GM21515 (cell line): ENCODE data around the gene NMD3.
"Not testable (repeated sequence)": the region's sequence is repeated elsewhere in the genome, so short reads cannot be mapped to it uniquely, and the experiment has no call there.

ENCODE experiments used
- ATAC-seq: cut with Tn5 transposase; IDR thresholded peaks from one replicate; pipeline ENCODE4 v1.9.1; 2021; ENCODE audit not compliant: unreplicated experiment

NMD3 gene

DNA sequence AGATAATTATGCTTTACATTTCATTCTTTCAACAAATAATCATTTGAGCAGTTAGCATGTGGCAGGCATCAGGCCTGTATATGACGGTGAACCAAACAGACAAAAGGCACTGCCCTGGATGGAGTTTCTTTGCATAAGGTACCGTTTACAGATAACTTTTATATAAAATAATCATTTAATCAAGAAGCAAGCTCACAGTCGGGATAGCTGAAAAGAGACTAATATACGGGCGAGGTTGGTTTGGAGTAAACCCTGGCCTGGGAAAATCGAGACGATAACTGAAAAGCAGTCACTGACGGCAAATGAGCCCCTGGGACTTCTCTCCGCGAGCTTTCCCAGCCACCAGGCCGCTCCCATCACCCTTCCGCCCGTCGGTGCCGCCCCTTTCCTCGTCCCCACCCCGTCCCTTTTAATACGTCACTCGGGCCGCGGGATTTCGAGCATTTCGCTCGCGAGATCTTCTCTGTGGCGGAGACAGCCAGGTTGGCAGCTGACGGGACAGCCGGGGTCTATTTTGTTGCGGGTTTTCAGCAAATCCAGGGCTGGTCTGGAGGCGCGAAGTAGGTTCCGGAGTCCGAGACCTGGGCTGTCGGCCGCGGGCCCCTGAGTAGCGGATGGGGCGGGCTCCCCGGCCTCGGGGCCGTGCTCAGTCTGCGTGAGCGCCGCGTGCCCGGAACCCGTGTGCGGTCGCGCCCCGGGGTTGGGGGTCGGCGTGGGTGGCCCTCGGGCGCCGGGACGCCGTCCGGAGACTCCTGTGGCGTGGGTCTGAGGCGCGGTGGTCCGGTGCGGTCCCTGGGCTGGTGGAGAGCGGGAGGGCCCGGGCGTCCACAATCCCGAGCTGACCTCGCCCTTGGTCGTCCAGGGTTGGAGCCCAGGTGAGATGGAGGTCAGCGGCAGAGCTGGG lies at the start of gene NMD3:
NMD3 (plus strand) TSS at position 462 of the 904 bp plus-strand sequence. CDS start 703 bp downstream, outside the sequence.
- peak; percentile 99 for ATAC-seq

DNA sequence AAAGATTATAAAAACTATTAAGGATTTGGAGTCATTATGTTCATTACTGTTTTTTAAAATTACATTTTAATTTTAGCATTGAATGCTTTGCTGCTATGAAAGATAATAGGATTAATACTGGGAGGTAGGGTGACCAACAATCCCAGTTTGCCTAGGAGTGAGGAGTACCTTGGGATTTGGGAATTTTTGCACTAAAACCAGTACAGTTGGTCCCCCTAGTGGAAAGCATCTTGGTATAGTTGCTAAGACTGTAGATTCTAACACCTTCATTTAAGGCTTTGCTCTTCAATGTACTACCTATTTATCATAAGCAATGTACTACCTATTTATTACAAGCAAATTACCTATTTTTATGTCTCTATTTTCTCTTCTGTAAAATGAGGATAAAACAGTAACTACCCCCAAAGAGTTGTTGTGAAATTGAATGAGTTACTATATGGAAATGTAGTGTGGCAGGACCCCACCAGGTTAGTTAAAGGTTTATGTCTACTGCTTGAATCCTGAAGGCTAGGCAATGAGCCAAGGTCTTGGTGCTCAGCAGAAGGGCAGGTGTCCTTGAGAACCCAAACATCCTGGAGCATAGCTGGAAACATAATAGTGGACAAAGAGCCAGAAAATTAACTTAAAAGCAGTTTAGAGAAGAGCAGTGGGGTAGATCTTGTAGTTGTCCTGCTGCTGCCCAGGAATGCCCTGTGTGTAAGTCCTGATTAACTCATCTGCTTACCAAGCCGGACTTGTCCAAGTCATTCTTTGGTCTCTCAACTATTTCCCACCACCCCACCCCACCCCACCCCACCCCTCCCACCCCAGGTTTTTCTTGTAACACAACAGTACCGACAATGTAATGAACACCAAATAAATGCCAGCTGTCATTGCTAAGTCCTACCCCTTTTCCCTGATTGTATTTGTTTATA lies 49.2 kb upstream of the NMD3 start:
- ATAC-seq: no peak

DNA sequence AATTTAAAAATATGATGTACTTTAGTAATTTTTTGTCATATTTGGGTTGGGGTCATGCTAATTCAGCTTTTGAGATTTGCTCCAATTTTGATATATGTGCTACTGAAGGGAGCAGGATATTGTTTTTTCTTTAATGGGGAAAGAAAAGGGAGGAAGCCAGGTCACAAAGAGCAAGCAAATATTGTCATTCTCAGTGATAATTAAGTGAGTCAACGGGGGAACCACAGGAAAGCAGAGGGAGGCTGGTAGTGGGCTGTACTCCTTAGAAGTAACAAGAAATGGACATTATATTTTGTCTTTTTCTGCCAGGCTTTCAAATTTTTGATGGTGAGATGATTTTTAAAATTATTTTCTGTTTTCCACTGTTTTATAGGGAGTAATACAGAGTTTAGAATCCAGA lies 45.6 kb upstream of the NMD3 start:
- no peak for ATAC-seq

DNA sequence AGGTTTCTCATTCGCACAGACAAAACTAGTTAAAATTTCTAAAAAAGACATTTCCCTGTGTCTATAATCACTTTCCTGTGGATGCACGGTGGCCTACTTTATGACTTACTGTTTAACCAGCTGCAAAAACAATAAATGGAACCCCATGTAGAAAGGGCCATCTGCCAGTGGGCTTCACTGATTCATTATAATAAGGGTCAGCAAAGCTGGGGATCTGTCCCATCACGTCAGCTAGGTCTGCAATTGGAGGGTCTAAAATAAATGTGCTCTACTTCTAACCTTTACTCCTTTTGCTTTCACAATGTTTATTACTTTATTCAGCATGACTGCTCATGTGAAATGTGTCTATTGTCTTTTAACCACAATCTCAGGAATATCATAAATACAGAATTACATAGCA lies 43.1 kb upstream of the NMD3 start:
- no peak for ATAC-seq

DNA sequence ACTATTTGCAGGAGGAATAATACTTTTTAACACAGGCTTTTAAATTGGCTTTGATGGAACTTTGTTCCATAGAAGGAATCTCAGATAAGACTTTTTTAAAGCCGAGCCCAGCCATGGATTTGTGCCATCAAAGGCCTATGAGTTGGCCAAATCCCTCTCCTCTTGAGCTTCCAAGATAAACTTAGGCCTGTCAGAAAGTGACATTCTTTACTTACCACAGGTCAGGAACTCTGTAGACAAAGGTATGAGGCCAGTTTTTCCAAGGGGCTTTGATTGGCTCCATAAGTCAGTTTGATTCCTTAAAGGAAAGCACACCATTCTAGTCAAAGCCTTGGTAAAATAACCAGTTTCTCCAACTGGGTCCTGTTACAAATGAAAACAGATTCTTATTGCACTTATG lies 39.7 kb upstream of the NMD3 start:
- ATAC-seq: not testable (repeated sequence)

DNA sequence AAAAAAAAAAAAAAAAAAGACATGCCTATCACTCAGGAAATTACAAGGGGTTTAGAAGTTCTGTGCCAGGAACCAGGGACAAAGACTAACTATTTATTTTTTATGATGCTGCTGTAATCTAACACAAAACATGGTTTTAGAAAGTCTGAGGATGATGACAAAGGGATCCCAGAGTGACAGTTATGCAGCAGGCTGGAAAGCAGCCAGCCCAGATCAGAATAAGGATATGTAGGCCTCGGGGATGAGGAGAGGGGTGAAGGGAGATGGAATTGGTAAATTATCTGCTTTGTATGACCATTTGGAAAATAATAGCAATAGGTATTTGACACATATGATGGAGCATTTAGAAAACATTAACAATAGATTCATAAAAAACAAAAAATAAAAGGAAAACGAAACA lies 34.1 kb upstream of the NMD3 start:
- ATAC-seq: no peak

DNA sequence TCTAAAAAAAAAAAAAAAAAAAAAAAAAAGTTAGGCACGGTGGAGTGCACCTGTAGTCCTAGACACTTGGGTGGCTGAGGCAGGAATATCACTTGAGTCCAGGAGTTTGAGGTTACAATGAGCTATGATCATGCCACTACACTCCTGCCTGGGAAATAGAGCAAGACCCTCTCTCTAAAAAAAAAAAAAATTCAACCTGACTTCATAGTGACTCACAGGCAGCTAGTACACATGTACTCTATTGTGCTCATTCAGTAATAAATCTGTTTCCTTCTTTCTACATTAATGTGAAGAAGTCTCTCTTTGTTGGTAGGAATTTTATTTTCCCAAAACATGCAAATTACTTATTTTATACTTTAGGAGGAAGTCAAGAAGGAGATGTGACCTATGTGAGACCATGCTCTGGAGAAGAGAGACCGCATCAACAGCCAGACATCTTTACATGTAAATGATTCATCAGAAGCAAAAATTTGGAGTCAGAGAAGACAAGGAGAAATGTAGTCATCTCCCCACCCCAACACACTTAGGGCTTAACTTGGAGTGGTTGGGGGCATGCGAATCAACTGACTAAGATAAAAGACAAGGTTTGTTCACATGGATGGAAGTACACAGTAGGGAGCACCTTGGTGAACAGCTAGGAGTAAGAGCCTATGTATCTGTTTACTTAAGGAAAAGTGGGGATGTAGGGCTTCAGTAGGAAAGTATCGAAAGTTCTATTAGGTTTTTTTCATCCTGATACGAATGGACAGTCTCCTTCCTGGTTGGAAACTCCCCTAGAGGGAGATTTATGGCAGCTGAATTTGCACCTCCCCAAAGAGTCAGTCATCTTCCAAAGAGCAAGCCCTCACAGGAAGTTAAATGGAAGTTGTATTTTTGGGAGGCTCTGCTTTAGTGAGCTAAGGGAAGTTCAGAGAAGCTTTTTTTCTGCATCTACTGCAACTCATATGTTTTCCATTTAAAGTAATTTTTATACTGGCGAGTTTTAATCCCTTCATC lies 23.0 kb upstream of the NMD3 start:
- ATAC-seq: no peak

GRCh38 chr3:161199926-161200325 lies 21.2 kb upstream of the NMD3 start:
- no peak for ATAC-seq

DNA sequence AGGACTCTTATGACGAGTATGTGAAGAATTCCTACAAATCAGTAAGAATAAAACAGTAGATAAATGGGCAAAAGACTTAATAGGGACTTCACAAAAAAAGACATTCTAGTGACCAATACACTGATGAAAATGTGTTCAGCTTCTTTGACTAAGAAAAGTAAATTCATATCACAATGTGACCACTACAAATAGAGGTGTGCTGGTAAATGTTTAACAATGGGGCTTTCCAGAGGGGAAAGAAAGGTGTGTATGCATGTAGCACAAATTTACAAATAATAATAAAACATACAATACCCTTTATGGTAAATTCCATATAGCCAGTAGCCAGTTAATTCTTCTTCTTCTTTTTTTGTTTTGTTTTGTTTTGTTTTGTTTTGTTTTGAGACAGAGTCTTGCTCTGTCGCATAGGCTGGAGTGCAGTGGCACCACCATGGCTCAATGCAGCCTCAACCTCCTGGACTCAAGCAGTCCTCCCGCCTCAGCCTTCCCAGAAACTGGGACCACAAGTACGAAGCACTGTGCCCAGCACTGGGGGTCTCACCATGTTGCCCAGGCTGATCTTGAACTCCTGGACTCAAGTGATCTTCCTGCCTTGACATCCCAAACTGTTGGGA lies 17.5 kb upstream of the NMD3 start:
- no peak for ATAC-seq

DNA sequence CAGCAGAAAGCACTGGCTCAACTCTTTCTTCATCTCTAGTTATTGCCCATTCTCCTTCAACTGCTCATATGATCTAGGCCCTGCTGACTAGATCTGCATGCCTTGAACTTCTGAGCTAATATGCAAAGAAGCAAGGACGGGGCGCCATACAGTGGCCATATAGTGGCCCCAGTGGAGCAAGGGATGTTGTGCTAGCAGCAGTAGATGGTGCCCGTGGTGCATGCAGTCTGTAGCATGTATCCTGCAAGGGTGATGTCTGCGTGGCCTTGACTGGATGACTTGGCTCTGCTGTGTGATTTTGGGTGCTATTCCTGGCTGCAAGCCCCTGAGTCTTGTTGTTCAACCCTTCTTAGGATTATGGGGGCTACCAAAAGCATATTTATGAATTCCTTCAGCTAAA lies 12.2 kb upstream of the NMD3 start:
- ATAC-seq: no peak

DNA sequence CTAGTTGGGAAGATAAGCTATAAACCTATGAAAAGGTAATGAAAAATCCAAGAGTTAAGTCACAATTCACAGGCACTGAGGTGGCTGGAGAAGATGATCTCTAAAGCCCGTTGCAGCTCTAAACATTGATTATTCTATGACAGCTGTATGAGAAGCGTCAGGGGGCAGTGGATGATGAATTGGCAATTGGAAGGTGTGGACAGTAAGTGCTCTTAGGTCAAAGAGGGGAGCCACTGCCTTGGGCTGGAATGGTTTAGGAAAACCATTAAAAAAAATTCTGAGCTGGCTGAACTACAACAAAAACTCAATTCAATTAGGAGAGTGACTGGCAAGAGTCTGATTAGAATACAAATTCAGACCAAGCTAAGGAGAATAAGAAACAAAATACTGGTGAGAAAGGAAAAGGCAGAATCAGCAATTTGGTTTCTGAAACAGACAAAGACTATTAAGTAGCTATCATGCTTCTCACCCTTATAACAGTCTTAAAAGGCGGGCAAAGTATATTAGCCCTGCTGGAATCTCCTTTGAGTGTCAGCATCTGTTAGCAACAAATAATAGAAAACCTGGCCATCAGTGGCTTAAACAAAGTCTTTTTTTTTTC lies 8.8 kb upstream of the NMD3 start:
- no peak for ATAC-seq

- ATAC-seq: no peak
Observed at GRCh38 chr3:161212906-161213305, 8.2 kb upstream of the NMD3 start.

GRCh38 chr3:161213644-161214043 lies 7.5 kb upstream of the NMD3 start:
- ATAC-seq: no peak

DNA sequence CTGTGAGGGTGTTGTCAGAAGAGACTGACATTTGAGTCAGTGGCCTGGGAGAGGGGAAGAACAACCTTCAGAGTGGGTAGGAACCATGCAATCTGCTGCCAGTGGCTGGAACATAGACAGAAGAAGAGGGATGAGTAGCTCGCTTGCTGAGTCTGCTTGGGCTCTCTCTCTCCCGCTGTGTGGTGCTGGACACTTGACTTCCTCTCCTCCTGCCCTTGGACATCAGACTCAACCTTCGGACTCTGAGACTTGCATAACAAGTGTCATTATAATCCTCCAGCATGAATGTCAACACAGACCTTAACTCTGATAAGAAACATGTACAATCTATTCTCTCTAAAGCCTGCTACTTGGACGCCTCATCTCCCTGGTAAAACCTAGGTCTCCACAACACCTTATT lies 5.9 kb upstream of the NMD3 start:
- ATAC-seq: no peak

DNA sequence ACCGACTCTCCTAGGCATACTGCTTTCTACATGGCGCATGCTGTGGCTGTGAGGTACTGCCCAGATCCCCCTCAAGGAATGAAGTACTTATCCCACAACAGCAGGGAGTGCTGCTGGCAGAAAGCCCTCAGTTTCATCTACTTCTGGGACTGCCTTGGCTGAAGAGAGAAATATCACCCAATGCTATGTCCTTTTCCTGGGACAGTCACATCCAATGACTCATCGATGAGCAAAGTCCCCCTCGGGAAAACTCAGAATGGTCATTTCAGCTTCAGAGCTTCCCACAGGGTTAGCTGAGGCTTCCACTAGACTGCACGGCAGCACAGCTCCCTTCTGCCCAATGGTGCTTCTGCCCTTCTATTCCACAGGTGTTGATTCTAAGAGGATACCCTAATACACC lies 3.6 kb upstream of the NMD3 start:
- ATAC-seq: no peak

DNA sequence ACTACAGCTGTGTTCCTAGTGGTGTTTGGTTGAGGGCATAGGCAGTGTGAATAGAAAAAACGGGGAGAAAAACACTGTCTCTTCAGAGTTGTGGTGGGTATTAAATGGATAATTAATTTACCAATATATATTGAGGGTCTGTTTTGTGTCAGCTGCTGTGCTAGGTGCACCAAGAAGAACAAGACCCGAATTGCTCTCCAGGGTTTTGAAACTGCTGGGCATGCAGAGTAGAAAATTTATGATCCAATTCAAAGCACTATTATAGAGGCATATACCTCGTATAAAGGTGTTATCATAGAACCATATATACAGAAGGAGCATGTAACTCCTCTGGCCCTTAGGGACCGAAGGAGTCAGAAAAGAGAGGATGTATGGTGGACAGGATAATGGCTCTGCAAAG lies 1.6 kb upstream of the NMD3 start:
- no peak for ATAC-seq

DNA sequence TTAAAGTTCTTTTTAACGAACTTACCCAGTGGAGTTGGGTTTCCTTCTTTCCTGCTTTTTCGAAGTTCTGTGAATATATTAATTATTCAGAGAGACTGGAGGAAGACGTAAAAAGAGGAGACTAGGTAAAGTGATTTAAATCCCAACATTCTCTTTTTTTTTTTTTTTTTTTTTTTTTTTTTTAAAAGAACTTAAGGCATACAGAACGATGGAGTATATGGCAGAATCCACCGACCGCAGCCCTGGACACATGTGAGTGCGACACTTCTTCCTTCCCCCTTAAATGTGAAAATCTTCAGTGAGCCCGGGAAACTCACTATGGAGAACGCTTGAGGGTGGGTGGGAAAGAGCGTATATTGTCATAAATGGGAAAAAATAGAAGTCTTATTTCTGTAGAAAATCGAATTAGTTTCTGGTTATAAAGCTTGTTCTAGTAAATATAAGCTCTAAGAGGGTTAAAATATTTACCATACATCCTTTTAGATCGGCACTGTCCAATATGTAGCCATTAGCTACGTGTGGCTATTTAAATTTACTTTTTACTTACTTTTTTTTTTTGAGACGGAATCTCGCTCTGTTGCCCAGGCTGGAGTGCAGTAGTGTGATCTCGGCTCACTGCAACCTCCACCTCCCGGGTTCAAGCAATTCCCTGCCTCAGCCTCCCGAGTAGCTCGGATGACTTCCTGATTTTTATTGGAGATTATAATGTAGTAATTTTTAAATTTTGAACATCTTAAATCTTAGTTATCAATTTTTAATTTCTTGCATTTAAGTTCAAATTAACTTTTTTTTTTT lies 892 bp downstream of the NMD3 start:
- ATAC-seq: no peak

DNA sequence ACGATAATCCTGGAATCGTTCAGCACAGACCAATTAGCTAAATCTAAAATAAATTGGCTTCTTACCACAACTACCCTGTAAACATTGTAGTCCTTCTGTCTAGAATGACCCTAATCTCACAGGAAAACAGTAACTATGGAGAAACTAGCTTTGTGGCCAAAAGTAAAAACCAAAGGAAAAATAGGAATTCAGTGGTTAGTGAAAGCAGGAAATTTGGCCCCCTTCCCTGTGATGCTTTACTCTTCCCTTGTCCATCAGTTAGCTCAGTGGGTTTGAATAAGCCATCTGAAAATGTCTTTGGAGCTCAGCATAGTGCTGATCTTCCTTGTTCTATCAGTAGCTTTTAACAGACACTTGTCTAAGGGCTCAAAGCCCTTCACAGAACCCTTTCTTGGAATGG lies 1.6 kb downstream of the NMD3 start:
- no peak for ATAC-seq

- no peak for ATAC-seq
Observed at GRCh38 chr3:161224786-161225185, 3.7 kb downstream of the NMD3 start.
